Gastroesophageal sphincter (tissue), 4 donors: ENCODE data around the gene CDCA8. TPM values are rescaled to one million over a fixed set of nuclear protein-coding genes. Genes with fewer than 3 reads are reported as not detected.

Source experiments
- ATAC-seq: fragments of 150-250 bp; one replicate; pipeline ENCODE4 v1.9.1; 2016; ENCODE audit warnings: mild to moderate bottlenecking, moderate library complexity
- H3K27ac ChIP-seq, 4 donors: fragments of 200-600 bp; sonication (generic) in 3 of 4; 1 replicate in 3 of 4; 2 replicates in 1 of 4; pipeline ENCODE4 v1.5.1; 2016 to 2019
- H3K27me3 ChIP-seq: fragments of 200-600 bp; sonication (generic); one replicate; pipeline ENCODE4 v1.5.1; 2019
- H3K36me3 ChIP-seq, 2 donors: fragments of 200-600 bp; sonication (generic); one replicate each; pipeline ENCODE4 v1.5.1; 2019; ENCODE audit warnings: control low read depth in 1 of 2
- H3K4me1 ChIP-seq, 3 donors: fragments of 200-600 bp; sonication (generic); 1 replicate in 2 of 3; 2 replicates in 1 of 3; pipeline ENCODE4 v1.5.1; 2016 to 2019; ENCODE audit warnings: control low read depth in 2 of 3
- H3K4me3 ChIP-seq, 2 donors: fragments of 200-600 bp; sonication (generic); one replicate each; pipeline ENCODE4 v1.5.1; 2019; ENCODE audit warnings: mild to moderate bottlenecking in 1 of 2, moderate library complexity in 1 of 2
- H3K9me3 ChIP-seq, 3 donors: fragments of 200-600 bp; sonication (generic); one replicate each; pipeline ENCODE4 v1.5.1; 2017 to 2019; ENCODE audit warnings: control low read depth in 2 of 3
- CTCF ChIP-seq, 4 experiments: fragments of 200-600 bp in 2 of 4; fragments of 450-650 bp in 2 of 4; sonication (generic) in 1 of 4; IDR thresholded peaks; one replicate each; pipeline ENCODE4 v1.5.1; 2017 to 2019; ENCODE audit warnings: antibody characterized with exemption in 4 of 4, mild to moderate bottlenecking in 2 of 4, moderate library complexity in 2 of 4
- EP300 ChIP-seq: sonication (generic); formaldehyde crosslinking; IDR thresholded peaks from one replicate; pipeline ENCODE4 v1.6.1; 2017; ENCODE audit warnings: antibody characterized with exemption, mild to moderate bottlenecking
- POLR2A ChIP-seq, 2 donors: fragments of 450-650 bp; IDR thresholded peaks; one replicate each; pipeline ENCODE4 v1.6.1; 2017; ENCODE audit warnings: antibody characterized with exemption in 2 of 2, mild to moderate bottlenecking in 2 of 2, moderate library complexity in 1 of 2
- POLR2AphosphoS5 ChIP-seq: sonication (generic); formaldehyde crosslinking; IDR thresholded peaks from one replicate; pipeline ENCODE4 v1.6.1; 2017; ENCODE audit warnings: antibody characterized with exemption
- WGBS, 2 donors: methylation state at CpG; one replicate each; pipeline ENCODE4 v1.1.5; 2018; ENCODE audit warnings: low coverage in 1 of 2; 5-methylcytosine and 5-hydroxymethylcytosine counted together
- total RNA-seq, 4 donors: library from RNA; depleted of rRNA; stranded (reverse); fragments of >200 nt; gene quantifications; one replicate each; pipeline ENCODE4 v1.1.0, GENCODE V29; 2016

The CDCA8 gene
- 1 to 10 TPM in 1 of 4 donors, under 1 TPM in 3; 0.13 to 1.1 (median 0.67) TPM for total RNA-seq

GRCh38 chr1:37692078-37692833 lies at the start of gene CDCA8:
TSS of gene CDCA8 (plus strand) at chr1:37692516. CDS start at chr1:37692691, 175 bp downstream.
- Histone ChIP-seq H3K27me3 (no peaks in the 10 kb centered on the region), H3K27ac (peak within 1 kb of the TSS; percentile 57 to 93 (median 90)), H3K36me3 (peaks cover 0 to 11% of the 10 kb centered on the region in 2 donors), H3K4me1 (peaks cover 2 to 47% (median 24%) of the 10 kb centered on the region in 3 donors), H3K9me3 (no peaks in the 10 kb centered on the region), H3K4me3 (peak within 1 kb of the TSS; percentile 48 to 79)
- 0 to 1% methylated on average over 1 to 26 of the region's 54 CpGs for WGBS, 2 donors
- peak in 3 of 4 experiments; percentile 51 to 75 (median 65) for TF ChIP-seq CTCF (IDR thresholded peaks at IDR 0.05)
- TF ChIP-seq POLR2AphosphoS5: peak; percentile 41
- no peak for TF ChIP-seq EP300
- peak in 1 of 2 donors; percentile 9 for TF ChIP-seq POLR2A (IDR thresholded peaks at IDR 0.05)
- ATAC-seq: peak; percentile 96

GRCh38 chr1:37647281-37647680 lies 45.0 kb upstream of the CDCA8 start:
- Histone ChIP-seq H3K27ac (no peak overlapping the region), H3K4me3 (no peak overlapping the region), H3K36me3 (no peaks in the 10 kb centered on the region), H3K4me1 (no peaks in the 10 kb centered on the region), H3K27me3 (peaks cover 43% of the 10 kb centered on the region), H3K9me3 (peaks cover 0 to 12% (median 0%) of the 10 kb centered on the region in 3 donors)
- no peak for TF ChIP-seq EP300
- TF ChIP-seq POLR2AphosphoS5: no peak
- no peak for TF ChIP-seq CTCF (IDR thresholded peaks at IDR 0.05)
- no peak for TF ChIP-seq POLR2A (IDR thresholded peaks at IDR 0.05)
- no peak for ATAC-seq
- 93% methylated on average over 2 of the region's 7 CpGs; no CpG with 5 or more reads in 1 of the 2 donors for WGBS, 2 donors

- H3K27me3 ChIP-seq: peaks cover 26% of the 10 kb centered on the region
- H3K36me3 ChIP-seq: no peaks in the 10 kb centered on the region
- no peak overlapping the region for H3K27ac ChIP-seq
- no peaks in the 10 kb centered on the region for H3K4me1 ChIP-seq
- no peaks in the 10 kb centered on the region for H3K9me3 ChIP-seq
- WGBS, 2 donors: 17% methylated on average over 1 of the region's 5 CpGs; no CpG with 5 or more reads in 1 of the 2 donors
- H3K4me3 ChIP-seq: no peak overlapping the region
- ATAC-seq: no peak
- TF ChIP-seq POLR2AphosphoS5 (no peak), CTCF (IDR thresholded peaks at IDR 0.05) (no peak), POLR2A (IDR thresholded peaks at IDR 0.05) (no peak), EP300 (no peak)
These were observed 42.1 kb upstream of the CDCA8 start for GRCh38 chr1:37650173-37650572.

GRCh38 chr1:37650721-37651120 lies 41.6 kb upstream of the CDCA8 start:
- no peaks in the 10 kb centered on the region for H3K4me1 ChIP-seq
- no peak overlapping the region for H3K27ac ChIP-seq
- no peaks in the 10 kb centered on the region for H3K36me3 ChIP-seq
- H3K9me3 ChIP-seq: no peaks in the 10 kb centered on the region
- 72% methylated on average over 2 of the region's 5 CpGs; no CpG with 5 or more reads in 1 of the 2 donors for WGBS, 2 donors
- ATAC-seq: no peak
- H3K27me3 ChIP-seq: peaks cover 28% of the 10 kb centered on the region
- no peak for TF ChIP-seq POLR2A (IDR thresholded peaks at IDR 0.05)
- TF ChIP-seq POLR2AphosphoS5: no peak
- TF ChIP-seq EP300: no peak
- no peak for TF ChIP-seq CTCF (IDR thresholded peaks at IDR 0.05)
- H3K4me3 ChIP-seq: no peak overlapping the region

- WGBS, 2 donors: 55 to 81% methylated on average over 6 to 9 of the region's 10 CpGs
- Histone ChIP-seq H3K4me1 (no peaks in the 10 kb centered on the region), H3K4me3 (no peak overlapping the region), H3K9me3 (no peaks in the 10 kb centered on the region), H3K27ac (no peak overlapping the region), H3K36me3 (no peaks in the 10 kb centered on the region), H3K27me3 (peaks cover 27% of the 10 kb centered on the region)
- ATAC-seq: no peak
- TF ChIP-seq CTCF (IDR thresholded peaks at IDR 0.05) (no peak), EP300 (no peak)
These were observed 40.5 kb upstream of the CDCA8 start for GRCh38 chr1:37651803-37652202.
